ENCODE measurements around the gene WNT11. TPM values are rescaled to one million over a fixed set of nuclear protein-coding genes. Genes with fewer than 3 reads are reported as not detected.
A peak's percentile ranks its signal among the peaks of the same experiment; 100 is the strongest.

The WNT11 gene
- total and polyA plus RNA-seq, 2 of the 13 experiments (the other 11 are each of a cell fraction or from before 2014, with no cell fraction given), result 0.34 to 0.66 TPM

DNA sequence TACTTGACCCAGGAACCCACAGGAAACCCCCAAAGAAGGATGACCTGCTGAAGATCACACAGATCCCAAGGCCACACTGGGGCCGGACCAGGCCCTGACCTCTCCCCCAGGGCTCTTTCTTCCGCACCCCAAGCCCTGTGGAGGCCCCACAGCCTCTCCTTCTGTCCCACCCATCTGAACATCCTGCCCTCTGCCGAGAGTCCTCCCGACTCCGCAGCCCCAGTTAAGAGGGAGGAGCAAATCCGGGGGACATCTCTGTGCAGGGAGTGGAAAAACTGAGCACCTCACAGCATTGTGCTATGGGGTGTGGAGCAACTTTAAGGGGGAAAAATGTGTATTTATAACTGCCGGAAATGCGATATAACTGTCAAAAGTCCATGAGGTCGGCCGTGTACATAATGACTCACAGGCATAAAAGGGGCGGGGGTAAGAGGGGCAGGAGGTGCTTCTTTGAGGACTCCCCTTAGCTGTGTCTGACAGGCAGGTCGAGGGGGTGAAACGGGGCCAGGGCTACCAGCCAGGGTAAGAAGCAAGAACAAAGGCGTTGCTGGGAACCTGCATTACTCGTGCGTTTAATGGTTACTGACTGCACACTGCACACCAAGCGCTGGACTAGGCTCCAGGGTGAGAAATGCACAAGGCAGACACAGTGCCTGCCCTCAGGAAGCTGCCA is 57.2 kb downstream of the WNT11 start (continued):
- TF ChIP-seq NFIB (CRISPR knock-in tag; IDR thresholded peaks at IDR 0.05; ENCODE audit: borderline replicate concordance) (no peak), ZNF576 (CRISPR knock-in tag; IDR thresholded peaks at IDR 0.05) (no peak), SAP130 (CRISPR knock-in tag; IDR thresholded peaks at IDR 0.05; ENCODE audit: low read depth) (peak; percentile 82), ZNF432 (CRISPR knock-in tag; IDR thresholded peaks at IDR 0.05; ENCODE audit: borderline replicate concordance) (no peak), PBX3 (CRISPR knock-in tag; IDR thresholded peaks at IDR 0.05; ENCODE audit: borderline replicate concordance) (no peak), ZNF431 (CRISPR knock-in tag; IDR thresholded peaks at IDR 0.05; ENCODE audit: borderline replicate concordance, low read depth) (no peak), SAFB2 (CRISPR knock-in tag; IDR thresholded peaks at IDR 0.05; ENCODE audit: borderline replicate concordance, low read depth) (no peak), PRDM10 (CRISPR knock-in tag; IDR thresholded peaks at IDR 0.05; ENCODE audit: low read depth) (no peak), ZNF564 (CRISPR knock-in tag; IDR thresholded peaks at IDR 0.05) (no peak), SATB2 (CRISPR knock-in tag; IDR thresholded peaks at IDR 0.05) (no peak), POGZ (CRISPR knock-in tag; IDR thresholded peaks at IDR 0.05) (peak; percentile 45; the same call in 1 of the 2 replicates), ZNF567 (CRISPR knock-in tag; IDR thresholded peaks at IDR 0.05; ENCODE audit: borderline replicate concordance) (no peak), ZFP1 (CRISPR knock-in tag; IDR thresholded peaks at IDR 0.05) (no peak), ZNF572 (CRISPR knock-in tag; IDR thresholded peaks at IDR 0.05) (no peak), ZNF619 (CRISPR knock-in tag; IDR thresholded peaks at IDR 0.05) (no peak)
- TF ChIP-seq, protein P1, sequence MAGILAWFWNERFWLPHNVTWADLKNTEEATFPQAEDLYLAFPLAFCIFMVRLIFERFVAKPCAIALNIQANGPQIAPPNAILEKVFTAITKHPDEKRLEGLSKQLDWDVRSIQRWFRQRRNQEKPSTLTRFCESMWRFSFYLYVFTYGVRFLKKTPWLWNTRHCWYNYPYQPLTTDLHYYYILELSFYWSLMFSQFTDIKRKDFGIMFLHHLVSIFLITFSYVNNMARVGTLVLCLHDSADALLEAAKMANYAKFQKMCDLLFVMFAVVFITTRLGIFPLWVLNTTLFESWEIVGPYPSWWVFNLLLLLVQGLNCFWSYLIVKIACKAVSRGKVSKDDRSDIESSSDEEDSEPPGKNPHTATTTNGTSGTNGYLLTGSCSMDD (CRISPR knock-in tag; IDR thresholded peaks at IDR 0.05), result no peak
- TF ChIP-seq, protein P2, sequence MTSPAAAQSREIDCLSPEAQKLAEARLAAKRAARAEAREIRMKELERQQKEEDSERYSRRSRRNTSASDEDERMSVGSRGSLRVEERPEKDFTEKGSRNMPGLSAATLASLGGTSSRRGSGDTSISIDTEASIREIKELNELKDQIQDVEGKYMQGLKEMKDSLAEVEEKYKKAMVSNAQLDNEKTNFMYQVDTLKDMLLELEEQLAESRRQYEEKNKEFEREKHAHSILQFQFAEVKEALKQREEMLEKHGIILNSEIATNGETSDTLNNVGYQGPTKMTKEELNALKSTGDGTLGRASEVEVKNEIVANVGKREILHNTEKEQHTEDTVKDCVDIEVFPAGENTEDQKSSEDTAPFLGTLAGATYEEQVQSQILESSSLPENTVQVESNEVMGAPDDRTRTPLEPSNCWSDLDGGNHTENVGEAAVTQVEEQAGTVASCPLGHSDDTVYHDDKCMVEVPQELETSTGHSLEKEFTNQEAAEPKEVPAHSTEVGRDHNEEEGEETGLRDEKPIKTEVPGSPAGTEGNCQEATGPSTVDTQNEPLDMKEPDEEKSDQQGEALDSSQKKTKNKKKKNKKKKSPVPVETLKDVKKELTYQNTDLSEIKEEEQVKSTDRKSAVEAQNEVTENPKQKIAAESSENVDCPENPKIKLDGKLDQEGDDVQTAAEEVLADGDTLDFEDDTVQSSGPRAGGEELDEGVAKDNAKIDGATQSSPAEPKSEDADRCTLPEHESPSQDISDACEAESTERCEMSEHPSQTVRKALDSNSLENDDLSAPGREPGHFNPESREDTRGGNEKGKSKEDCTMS (CRISPR knock-in tag; conservative IDR thresholded peaks at IDR 0.05), result no peak
- TF ChIP-seq, protein P3, sequence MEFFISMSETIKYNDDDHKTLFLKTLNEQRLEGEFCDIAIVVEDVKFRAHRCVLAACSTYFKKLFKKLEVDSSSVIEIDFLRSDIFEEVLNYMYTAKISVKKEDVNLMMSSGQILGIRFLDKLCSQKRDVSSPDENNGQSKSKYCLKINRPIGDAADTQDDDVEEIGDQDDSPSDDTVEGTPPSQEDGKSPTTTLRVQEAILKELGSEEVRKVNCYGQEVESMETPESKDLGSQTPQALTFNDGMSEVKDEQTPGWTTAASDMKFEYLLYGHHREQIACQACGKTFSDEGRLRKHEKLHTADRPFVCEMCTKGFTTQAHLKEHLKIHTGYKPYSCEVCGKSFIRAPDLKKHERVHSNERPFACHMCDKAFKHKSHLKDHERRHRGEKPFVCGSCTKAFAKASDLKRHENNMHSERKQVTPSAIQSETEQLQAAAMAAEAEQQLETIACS (CRISPR knock-in tag; IDR thresholded peaks at IDR 0.05), result no peak
